ENCODE results near the gene KLF9.
"Not testable (repeated sequence)": the region's sequence is repeated elsewhere in the genome, so short reads cannot be mapped to it uniquely, and the experiment has no call there.

Gene KLF9

DNA sequence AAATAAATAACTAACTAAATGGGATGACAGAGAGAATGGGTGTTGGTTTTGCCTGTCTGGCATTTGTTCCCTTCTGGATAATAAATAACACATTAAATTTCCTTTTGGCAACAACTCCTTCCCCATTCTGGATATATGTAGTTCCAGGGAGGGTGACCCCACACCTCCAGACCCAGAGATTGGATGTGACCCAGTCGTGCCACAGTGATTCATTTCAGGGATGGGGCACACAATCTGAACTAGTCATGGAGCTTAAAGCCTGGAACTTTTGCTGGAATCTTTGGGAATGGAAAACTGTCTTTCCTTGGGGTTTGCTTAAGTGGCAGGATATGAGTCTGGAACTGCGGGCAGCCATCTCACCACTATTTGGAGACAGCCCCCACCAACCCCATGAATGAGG is 11.3 kb downstream of the KLF9 start:
- DNase-seq = no peak

DNA sequence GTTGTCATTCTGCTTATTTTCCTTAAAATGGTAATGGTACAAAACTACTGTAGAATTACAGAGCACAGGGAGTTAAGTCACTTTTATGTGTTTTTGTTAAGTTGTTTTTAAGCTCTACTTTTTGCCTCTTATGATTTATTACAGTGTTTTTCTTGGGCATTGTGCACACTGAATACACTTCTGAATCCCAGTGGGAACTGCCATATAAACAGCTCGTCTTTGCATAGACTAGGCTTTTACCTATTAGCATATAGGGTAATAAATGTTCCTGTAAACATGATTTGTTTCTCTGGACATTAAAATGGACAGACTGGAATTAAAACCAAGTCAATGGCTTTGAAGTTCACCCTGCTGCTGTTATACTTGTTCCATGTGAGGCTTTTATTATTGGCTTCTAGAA is 12.2 kb downstream of the KLF9 start:
- DNase-seq = no peak

DNA sequence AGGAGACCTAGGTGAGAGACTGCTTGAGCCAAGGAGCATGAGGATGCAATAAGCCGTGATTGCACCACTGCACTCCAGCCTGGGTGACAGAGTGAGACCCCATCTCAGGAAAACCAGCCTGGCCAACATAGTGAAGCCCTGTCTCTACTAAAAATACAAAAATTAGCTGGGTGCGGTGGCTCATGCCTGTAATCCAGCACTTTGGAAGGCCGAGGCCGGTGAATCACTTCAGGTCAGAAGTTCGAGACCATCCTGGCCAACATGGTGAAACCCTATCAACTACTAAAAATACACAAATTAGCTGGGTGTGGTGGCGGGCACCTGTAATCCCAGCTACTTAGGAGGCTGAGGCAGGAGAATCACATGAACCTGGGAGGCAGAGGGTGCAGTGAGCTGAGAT is 13.2 kb downstream of the KLF9 start:
- DNase-seq = not testable (repeated sequence)

DNA sequence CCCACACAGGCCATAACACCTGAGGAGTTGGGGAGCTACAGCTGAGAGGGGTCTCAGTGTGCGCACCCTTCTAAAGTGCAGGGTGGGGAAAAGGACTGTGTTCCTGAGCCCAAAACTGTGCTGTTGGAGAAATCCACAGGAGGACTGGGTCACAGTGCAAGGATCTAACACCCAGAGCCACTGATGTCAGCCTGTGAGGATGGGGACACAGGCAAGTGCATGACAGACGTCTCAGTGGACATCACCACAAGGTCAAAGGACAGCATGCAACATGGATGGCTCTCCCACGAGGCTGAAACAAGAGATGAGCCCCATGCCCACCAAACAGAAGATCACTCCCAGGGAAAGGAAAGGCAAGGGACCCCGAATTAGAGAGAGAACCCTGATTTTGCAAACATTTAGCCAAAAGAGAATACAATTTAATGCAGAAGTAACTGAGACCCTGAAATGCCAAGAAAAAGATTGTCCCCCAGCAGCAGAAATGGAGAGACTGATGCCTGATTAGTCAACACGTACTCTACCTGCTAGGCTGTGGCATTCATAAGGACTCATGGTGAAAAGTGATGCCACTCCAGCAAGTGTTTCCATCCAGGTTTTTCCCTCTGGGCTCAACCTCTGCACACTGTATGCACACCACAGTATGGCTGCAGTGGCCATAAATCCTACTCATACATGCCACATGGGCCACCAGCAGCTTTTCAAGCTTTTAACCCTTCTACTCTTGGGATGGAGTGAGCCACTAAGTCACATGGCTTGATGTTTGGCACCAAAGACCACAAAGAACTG is 14.2 kb downstream of the KLF9 start:
- DNase-seq = no peak

DNA sequence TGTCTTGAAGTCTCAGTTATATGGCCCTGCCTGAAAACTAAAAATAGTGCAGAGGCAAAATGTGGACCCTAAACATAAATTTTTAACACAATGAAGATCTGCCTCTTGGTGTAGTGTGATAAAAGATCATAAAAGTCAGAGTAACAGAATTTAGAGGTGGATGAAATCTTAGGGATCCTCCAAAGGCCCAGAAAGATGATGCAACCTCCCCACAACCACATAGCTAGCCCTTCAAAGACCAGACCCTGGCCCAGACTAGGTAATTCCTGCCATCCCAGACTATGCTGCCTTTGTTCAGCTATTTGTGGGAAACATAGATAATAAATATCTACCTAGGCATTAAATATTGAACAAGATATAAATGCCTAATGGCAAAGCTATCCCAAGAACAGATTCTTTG is 15.3 kb downstream of the KLF9 start:
- DNase-seq = no peak

DNA sequence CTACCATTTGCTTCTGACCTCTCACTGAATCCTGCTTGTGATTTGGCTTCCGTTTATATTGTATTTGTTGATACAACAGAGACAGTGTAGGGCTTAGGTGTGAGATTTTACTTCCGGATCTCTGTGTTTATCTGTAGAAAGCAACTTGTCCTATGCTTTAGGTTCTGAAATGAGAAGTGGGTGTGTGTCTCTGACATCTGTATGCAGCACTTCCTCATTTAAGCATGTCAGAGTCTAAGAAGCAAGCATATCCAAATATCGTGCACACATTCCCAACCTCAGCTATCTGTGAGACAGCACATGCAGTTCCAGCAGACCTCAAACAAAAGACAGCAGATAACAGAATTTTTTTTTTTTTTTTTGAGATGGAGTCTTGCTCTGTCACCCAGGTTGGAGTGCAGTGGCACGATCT is 16.3 kb downstream of the KLF9 start:
- DNase-seq = no peak

DNA sequence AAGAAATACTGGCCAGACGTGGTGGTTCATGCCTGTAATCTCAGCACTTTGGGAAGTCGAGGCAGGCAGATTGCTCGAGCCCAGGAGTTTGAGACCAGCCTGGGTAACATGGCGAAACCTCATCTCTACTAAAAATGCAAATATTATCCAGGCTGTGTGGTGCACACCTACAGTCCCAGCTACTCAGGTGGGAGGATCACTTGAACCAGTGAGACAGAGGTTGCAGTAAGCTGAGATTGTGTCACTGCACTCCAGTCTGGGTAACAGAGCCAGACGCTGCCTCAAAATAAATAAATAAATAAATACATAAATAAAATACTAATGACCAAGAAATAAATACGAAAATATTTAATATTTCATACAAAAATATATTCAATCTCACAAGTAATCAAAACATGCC is 18.8 kb downstream of the KLF9 start:
- DNase-seq = no peak

DNA sequence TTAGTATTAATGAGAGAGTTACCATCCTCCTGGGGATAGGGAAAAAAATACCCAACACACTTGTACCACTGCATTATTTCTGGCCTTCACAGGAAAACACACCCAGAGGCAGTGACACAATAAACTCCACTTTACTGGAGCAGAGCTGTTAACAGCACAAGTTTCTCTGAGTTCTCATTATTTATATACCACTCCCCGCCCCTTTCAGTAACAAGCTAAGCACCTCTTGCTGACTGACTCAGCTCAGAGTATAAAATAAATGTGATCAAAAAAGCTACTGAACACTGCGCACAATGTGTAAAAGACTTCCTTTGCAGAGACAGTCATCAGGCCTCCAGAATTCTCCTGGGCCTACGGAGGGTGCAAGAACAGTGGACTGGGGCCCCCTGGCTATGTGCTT is 21.6 kb downstream of the KLF9 start:
- no peak for DNase-seq

DNA sequence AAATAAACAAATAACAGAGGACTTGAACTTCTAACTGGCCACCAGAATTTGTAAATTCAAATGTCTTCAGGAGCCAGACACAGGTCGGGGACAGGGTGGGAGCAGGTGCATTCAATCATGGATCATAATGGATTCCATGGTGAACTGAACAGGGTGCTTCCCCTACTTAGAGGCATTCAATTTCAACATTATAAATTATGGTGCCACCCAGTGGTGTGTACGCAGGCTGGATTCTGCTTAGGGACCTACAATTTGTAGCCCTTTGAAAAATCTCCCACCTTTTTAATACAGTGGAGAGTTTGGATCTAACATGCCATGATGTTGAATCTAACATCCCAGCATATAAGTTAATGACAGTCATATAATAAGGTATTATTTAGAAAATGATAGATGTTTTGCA is 22.3 kb downstream of the KLF9 start:
- no peak for DNase-seq

DNA sequence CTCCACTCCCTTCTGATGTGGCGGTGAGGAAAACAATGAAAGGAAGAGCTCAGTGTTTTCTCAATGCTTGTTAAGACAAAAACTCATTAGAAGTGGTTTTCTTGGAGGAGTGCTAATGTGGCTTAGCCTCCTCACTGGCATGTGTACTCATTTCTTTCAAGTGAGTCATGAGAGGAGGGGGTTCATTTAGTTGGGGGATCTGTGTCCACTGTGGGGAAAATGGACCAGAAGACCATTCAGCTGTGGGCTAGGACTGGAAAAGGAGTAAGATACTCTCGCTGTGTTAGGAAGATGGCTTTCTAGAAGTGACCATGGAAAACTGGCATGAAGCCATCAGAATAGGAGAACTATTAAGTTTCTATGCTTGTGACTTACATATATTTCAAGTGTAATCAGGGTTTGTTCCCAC is 23.5 kb downstream of the KLF9 start:
- DNase-seq = no peak

DNA sequence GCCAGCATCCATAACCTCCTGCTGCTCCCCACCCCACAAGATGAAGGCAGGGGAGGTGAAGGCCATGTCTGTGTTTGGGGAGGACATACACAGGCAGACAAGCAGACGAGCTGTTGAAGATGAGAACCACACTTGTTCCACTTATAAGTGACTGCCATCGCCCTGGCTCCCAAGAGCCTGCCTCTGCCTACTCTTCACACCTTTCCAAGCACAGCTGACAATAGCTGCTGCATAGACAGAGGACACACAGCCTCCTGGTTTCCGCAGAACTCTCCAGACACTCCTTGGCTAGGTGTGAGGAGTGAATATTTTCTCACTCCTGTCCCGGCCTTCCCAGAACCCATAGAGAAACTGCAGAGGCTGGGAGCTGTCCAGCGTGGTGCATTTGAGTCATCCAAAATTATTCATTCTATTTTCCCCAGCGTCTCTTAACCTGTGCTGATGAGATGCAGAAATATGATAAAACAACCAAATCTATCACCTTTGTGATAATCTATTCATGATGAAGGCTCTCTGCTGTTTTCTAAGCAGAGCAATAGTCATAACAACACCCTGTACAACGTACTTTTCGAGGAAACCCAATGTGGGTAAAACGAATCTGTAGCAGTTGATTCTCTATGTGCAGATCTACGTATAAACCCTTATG is 24.7 kb downstream of the KLF9 start:
- DNase-seq = no peak

DNA sequence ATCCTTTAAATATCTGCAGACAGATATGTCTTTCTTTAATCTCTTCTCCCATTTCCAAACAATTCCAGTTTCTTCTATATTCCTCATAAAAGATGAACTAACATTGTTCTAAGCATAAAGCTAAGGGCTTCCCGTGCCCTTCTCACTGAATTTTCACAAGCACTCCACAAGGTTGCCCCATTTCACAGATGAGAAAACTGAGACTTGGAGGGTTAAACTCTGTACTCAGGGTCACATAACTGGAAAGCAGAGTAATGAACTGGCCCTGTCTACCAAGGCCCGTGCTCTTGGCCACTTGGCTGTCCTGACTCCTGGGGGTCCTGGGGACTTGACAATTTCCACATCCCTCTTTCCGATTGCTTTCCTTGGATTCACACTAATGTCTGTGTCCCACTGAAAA is 25.3 kb downstream of the KLF9 start:
- no peak for DNase-seq

DNA sequence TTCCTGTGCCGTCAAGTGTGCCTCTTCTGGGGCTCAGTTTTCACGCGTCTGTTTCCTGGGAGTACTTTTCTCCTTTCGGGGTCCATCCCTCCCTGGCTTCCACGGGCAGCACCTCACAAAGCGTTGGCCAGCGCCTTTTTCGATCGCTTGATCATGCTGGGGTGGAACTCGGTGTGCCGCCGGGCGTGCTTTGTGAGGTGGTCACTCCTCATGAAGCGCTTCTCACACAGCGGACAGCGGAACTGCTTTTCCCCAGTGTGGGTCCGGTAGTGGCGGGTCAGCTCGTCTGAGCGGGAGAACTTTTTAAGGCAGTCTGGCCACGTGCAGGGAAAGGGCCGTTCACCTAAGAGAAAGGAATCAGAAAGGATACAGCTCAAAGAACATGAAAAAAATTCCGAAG is 26.8 kb downstream of the KLF9 start:
- DNase-seq = no peak

DNA sequence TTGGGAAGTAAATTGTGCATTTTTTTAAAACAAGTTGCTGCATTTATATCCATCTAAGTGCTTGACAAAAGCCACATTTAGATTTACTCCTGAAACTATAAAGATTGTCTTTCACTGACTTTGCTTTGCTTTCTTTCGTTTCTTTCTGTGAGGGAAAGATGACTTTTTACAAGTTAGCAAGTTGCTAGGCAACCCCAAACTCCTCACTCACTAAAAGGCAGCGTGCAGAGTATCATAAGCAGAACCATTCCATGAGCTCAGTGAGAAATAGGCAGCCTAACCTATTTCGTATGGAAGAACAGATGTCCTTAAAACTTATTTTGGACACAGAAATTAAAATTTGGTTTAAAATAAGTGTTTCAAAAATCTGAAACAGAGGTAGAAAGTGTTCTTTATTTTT is 29.0 kb downstream of the KLF9 start:
- DNase-seq = no peak

DNA sequence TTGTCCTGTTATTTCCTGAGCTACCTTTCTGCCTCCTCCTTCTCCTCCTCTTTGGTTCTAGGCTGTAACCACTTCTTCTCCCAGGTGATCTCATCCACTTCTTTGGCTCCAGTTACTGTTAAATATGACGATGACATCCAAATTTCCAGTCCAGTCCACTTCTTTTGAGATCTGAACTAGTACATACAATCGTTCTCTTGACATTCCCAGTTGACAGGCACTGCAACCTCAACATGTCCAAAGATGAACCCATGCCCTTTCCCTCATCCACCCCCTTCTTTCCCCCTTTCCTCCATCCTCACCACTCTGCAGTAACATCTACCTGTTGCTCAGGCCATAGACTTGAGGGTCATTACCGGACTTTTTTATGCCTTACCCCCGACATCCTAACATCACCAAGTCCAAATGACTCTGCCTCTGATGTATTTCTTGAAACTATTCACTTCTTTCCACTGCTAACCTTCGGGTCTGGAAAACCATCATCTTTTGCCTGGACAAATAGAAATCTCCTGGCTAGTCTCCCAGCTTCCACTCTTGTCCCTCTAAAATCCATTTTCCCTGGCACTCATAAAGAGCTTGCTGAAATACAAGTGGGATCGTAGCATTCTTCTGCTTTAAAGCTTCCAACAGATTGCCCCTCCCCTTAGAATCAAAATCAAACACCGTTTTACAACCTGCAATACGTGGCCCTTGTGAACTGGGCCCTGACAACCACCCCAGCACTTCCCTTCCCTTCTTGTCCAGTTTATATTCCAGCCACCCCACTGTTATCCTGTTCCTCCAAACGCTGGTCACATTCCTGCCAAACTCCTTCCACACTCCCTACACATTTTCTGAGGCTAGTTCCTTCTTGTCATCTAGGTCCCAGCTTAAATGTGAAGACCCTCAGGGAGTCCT is 31.5 kb downstream of the KLF9 start:
- no peak for DNase-seq

DNA sequence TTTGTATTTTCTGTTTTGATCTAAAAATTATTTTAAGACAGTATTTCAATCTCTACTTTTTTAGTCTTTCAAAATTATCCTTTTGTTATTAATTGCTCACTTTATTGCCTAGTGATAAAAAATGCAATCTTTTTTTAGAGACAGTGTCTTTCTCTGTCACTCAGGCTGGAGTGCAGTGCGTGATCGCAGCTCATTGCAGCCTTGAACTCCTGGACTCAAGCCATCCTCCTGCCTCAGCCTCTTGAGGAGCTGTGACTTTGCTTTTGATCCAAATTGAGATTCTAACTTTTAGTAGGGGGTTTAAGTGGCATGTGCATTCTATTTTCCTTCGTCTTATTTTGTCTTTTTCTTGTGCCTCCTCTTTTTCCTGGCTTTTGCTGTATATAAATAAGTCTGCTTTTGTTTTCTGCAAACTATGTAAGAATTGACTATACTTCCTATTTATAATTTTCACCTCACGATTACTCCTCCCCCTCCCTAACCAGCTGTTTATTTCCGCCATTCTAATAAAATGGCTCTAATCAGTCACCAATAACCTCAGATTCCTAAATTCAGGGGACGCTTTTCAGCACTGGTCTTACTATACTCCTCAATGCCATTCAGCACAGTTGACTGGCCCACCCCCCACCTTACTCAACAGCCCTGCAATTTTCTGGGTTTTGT is 32.3 kb downstream of the KLF9 start:
- DNase-seq = no peak

DNA sequence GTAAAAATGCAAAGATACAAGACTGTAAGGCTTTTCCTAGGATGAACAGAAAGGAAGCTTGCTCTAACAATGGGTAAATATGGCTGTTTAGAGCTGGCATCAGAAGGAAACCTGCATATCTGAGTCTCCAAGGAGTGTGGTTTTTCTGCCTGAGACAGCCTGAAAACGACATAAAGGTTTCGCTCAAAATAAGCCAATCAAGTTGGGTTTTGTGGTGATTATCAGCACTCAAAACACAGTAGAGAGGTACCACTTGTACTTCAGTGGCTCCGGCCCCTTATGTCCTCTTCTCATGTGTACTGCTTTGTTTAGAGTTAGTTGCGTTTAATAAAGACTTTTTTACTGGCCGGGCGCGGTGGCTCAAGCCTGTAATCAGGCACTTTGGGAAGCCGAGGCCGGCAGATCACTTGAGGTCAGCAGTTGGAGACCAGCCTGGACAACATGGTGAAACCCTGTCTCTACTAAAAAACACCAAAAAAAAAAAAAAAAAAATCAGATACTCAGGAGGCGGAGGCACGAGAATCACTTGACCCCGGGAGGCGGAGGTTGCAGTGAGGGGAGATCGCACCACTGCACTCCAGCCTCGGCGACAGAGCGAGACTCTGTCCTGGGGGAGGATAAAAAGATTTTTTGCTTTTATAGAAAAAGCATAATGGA is 39.4 kb downstream of the KLF9 start:
- DNase-seq = no peak

DNA sequence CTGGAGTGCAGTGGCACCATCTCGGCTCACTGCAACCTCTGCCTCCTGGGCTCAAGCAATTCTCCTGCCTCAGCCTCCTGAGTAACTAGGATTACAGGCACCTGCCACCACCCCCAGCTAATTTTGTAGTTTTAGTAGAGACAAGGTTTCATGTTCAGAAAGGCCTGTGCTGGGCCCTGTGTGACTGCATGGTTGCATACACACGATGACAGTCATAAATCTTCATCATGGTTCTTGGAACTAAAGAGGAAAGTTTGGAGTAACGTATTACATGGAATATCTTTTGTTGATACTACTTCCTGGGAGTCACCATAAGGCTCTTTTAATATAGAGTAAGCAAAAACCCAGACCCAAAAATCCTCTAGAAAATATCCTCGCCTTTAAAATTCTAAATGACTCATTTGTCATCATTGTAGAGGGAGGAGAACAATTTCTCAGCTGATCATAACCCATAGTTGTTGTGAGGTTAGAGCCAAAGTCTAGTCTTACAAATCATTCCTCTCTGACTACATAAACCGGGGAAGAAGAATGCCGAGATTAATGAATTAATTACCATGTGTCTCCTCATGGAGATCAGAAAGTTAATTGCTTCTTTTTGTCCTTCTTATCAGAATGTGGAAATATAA is 47.0 kb downstream of the KLF9 start:
- DNase-seq = no peak

DNA sequence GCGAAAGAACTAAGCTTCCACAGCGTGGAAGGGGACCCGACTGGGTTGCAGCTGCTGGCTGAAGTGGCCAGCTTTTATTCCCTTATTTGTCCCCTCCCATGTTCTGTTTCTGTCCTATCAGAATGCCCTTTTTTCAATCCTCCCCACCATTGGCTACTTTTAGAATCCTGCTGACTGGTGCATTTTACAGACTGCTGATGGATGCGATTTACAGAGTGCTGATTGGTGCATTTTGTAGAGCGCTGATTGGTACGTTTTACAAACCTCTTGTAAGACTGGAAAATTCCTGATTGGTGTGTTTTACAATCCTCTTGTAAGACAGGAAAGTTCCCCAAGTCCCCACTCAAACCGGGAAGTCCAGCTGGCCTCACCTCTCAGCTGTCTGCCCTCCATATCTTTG is 50.7 kb downstream of the KLF9 start:
- no peak for DNase-seq

DNA sequence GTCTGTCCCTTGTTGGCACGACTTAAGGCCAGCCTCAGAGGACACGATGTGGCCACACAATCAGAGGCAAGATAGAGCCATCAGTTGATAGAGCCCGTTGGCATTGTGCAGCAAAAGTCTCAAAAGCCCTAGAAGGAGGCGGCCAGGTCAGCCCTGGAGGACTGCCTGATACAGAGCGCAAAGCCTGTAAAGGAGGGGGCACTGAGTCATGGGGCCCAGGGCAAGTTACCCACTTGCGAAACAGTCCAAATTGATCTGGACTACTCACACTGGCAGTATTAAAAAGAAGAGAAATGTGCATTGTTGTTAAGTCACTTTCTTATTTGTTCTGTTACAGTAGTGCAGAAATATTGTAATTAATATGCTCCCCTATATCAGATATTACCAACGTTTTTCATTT is 51.5 kb downstream of the KLF9 start:
- no peak for DNase-seq

DNA sequence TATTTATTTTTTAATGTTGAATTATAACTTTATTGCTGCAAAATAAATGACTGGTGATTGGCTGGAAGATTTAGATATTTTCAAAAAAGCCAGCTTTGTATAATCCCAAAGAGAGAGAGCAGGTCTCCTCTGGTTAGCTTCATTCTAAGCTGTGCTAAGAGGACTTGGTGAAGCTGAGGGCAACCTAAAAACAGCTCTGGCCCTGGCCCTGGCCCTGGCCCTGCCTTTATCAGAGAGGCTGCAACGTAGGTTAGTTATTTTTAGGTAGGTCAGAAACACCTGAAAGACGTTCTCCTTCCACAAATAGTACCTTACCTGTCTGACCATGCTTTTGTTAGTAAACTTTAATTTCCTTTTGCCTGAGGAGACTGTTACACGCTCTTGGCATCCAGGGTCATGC is 58.7 kb downstream of the KLF9 start:
- DNase-seq = no peak

DNA sequence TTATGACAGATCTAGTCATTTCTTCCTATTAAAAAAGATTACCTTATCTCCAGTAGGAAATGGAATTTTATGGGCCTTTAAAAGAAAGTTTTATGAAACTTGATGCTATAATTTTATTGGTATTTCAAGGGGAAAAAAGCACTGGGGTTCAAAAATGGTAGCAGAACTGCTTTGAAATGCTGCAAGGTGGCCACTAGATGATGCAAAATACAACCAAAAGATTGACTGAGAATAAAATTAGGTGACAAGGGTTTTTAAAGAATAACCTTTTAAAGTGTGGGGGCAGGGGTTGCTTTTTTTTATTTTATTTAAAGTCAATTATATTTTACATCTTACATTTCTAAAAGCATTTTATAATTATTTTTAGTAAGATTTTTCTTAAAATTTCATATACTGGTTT is 61.7 kb downstream of the KLF9 start:
- DNase-seq = no peak
